SKM-1 (cell line): ENCODE data around the gene IDNK.
"Not testable (repeated sequence)": the region's sequence is repeated elsewhere in the genome, so short reads cannot be mapped to it uniquely, and the experiment has no call there.

Experiments
- DNase-seq: peaks from one replicate; lab custom pipeline; 2025; ENCODE audit not compliant: unreplicated experiment; lab: John Stamatoyannopoulos, UW

Gene IDNK

GRCh38 chr9:83622939-83623678, at the start of gene IDNK:
IDNK (plus strand) TSS chr9:83623143; CDS start chr9:83623172, 29 bp downstream.
- no peak for DNase-seq

DNA sequence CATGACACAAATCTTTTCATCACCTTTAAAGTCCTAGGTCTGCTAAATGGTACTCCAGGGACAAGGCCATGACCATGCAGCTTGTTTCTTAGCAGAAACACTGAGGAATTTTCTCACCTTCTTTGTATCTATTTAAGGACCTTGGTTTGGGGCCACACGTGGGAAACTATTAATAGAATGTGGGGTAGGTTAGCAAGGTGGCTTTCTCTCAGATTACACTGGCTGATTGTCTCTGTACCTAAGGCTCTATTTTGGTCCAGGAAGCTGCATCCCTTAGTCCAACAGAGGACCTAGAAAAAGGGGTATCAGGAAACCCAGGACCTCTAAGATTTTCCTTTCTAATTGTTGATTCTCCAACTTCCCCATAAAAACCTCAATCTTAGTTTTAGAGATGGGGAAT, 48.5 kb upstream of the IDNK start:
- no peak for DNase-seq

DNA sequence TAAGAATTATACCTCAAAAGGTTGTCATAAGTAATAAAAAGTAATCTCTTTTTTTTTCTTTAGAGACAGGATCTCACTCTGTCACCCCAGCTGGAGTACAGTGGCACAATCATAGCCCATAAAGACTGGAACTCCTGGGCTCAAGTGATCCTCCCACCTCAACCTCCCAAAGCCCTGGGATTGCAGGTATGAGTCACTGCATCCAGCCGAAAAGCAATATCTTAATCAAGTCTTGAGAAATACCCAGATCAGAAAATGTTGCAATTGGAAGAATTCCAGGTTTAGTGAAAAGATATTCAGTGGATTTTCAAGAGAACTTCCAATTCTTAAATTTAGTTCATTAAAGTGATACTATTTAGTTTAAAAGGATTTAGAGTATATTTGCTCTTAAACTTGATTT, 40.9 kb upstream of the IDNK start:
- no peak for DNase-seq

DNA sequence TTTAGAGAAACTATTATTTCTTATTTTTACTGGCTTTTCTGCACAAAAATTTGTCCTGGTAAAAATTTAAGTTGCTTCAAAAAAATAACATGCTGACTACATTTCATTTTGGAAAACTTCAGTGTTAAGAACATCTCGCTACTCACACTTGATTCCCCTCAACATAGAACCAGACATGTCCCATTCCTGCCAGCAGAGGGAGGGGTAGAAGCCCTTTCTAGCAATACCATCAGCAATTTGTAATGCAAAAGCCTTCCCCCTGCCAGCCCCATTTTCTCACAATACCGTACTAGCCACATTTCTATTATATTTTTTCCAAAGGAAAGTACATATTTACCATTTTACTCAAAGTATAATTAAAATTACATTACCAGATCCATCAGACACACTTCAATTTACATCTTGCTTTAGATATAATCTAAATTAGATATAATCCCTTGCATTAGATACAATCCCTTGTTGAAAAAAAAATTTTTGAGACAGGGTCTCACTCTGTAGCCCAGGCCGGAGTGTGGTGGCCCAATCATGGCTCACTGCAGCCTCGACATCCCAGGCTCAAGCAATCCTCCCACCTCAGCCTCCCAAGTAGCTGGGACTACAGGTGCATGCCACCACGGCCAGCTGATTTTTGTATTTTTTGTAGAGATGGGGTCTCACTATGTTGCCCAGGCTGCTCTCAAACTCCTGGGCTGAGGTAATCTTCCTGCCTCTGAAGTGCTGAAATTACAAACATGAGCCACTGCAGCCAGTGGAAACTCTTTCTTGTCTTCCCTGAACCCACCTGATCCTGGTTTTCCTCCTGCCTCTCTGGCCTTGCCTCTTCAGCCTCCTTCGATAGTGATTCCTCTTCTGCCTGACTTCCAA, 39.6 kb upstream of the IDNK start:
- no peak for DNase-seq

DNA sequence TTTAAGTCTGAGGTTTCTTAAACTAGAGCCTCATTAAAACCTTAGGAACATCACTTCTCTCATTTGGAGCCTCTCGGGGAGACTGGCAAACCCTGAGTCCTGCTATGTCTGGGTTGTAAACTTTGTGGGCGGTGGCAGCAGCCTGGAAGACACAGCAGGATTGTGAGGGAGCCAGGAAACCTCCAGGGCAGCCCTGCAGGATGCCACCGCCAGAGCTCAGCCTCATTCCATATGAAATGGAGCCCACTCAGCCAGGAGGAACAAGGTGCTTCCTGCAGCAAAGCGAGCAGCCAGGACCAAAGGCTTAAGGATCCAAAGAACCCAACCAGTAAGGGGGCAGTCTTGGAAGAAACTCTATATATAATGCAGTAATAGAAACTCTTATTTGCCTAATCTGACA, 37.9 kb upstream of the IDNK start:
- no peak for DNase-seq

GRCh38 chr9:83588256-83588655, 34.7 kb upstream of the IDNK start:
- no peak for DNase-seq

DNA sequence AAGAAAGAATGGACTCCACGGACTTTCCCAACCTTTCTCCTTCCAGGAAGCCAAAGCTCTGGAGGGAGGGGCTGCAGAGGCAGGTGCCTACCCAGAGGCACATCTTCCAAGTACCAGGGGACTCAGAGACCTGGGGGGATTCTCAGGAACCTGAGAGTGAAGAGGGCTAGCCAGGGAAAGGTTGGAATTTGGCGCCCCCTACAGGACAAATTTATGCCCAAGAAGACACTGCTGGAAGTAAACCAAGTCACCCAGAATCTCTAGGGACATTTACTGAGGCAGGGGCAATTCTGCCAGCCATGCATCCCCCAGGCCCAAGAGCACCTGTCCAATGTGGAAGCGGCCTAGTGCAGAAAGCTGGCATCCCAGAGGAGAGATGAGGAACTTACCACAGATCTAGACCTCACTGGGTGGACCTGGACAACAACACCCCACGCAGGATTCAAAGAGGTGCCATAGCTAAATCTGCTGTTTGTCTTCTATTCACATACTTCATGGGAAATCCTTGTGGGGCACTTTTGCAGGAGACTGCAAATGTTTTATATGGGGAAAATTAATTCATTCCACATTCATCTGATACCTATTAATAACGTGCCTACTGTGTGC, 25.9 kb upstream of the IDNK start:
- no peak for DNase-seq

DNA sequence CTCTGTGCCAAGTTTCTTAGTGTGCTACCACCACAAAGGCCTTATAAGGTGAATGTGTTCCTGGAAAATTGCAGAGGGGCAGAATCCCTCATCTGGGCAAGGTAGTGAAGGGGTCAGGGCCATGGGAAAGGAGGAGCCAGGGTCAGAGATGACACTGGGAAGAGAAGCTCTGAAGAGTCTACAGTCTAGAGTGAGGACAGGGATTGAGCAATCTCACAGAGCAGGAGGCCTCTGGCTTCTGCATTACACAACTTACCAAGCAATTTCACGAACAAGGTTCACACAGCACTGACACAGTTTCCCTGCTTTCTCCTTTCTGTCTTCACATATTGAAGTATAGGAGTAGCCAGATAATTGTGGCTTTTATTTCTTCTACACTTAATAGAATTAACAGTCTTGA, 24.5 kb upstream of the IDNK start:
- DNase-seq, result peak; percentile 31

- no peak for DNase-seq
Observed at GRCh38 chr9:83599071-83599470, 23.9 kb upstream of the IDNK start.

GRCh38 chr9:83601463-83601862, 21.5 kb upstream of the IDNK start:
- no peak for DNase-seq

GRCh38 chr9:83607620-83608019, 15.3 kb upstream of the IDNK start:
- not testable (repeated sequence) for DNase-seq

GRCh38 chr9:83613298-83613697, 9.6 kb upstream of the IDNK start:
- not testable (repeated sequence) for DNase-seq

GRCh38 chr9:83617299-83617698, 5.6 kb upstream of the IDNK start:
- no peak for DNase-seq

- DNase-seq, result no peak
Observed at GRCh38 chr9:83620841-83621636, 1.9 kb upstream of the IDNK start.

DNA sequence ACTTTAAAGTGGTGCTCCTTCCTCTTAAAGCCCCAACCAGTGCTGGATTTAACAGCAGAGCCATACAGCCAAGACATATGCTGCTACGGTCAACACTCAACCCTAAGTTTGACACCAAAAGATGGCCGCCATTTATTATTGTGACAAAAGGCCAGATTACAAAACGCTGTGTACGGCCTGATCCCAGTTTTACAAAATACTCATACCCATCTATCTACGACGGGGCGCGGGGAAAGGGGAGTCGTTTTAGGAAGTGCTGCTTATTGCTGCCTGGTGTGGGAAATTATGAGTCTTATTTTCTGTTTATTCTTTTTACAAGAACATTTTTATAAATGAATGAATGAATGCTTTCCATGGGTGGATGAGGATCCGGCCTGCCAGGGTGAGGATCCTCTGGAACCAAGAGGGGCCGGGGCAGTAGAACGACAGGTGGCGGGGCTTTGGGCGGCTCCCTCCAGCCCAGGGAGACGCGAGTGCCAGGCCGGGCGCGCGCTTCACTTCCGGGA, 457 bp upstream of the IDNK start:
- no peak for DNase-seq

- peak; percentile 8 for DNase-seq
Observed at GRCh38 chr9:83623679-83624076, 735 bp downstream of the IDNK start.

GRCh38 chr9:83625178-83625577, 2.2 kb downstream of the IDNK start:
- no peak for DNase-seq

GRCh38 chr9:83628540-83628939, 5.6 kb downstream of the IDNK start:
- DNase-seq, result no peak

DNA sequence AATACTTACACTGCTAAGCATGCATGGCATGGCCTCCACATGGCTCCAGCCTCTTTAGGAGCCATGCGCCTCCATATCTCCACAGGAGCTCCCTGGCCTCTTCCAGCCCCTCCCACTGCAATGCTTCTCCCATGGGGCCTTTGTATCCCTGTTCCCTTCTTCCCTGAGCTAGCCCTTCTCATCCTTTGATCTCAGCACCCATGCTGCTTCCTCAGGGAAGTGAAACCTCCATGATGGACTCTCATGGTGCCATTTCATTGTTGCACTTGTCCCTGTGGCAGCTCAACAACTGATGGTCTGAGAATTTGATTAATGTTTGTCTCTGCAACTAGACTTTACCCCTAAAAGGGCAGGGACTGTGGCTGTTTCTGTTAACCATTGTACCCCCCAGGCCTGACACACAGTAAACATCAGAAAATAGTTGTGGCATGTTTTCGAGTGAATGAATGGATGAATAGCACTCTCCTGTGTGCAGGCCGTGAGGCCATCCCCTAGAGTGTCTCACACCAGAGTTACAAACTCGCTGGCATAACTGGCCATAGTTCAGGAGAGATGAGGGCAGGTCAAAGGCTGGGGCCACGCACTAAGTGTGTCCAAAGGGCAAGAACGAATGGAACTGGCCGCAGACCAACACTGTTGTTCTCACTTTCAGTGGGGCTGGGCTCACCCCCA, 6.6 kb downstream of the IDNK start:
- DNase-seq, result no peak

GRCh38 chr9:83630938-83631457, 8.1 kb downstream of the IDNK start:
- DNase-seq, result no peak
